Osteocyte (in vitro differentiated cells): ENCODE data around the gene DHX40. TPM values are rescaled to one million over a fixed set of nuclear protein-coding genes. Genes with fewer than 3 reads are reported as not detected.

Source experiments
- DNase-seq: peaks from one replicate; pipeline ENCODE4 v3.0.0; 2021; ENCODE audit warnings: mixed read lengths; ENCODE audit not compliant: unreplicated experiment; ENCODE audit errors: extremely low spot score
- H3K27ac Mint-ChIP-seq: one replicate; pipeline ENCODE4 v1.8.0; 2021; ENCODE audit warnings: mild to moderate bottlenecking, mixed read lengths; ENCODE audit not compliant: unreplicated experiment
- H3K27me3 Mint-ChIP-seq: one replicate; pipeline ENCODE4 v1.8.0; 2021; ENCODE audit warnings: mixed read lengths; ENCODE audit not compliant: unreplicated experiment
- H3K36me3 Mint-ChIP-seq: one replicate; pipeline ENCODE4 v1.8.0; 2021; ENCODE audit warnings: mixed read lengths; ENCODE audit not compliant: unreplicated experiment
- H3K4me1 Mint-ChIP-seq: one replicate; pipeline ENCODE4 v1.8.0; 2021; ENCODE audit warnings: mixed read lengths; ENCODE audit not compliant: unreplicated experiment
- H3K4me3 Mint-ChIP-seq: one replicate; pipeline ENCODE4 v1.8.0; 2021; ENCODE audit warnings: mild to moderate bottlenecking, moderate library complexity, mixed read lengths; ENCODE audit not compliant: unreplicated experiment
- H3K9me3 Mint-ChIP-seq: one replicate; pipeline ENCODE4 v1.8.0; 2021; ENCODE audit warnings: mixed read lengths; ENCODE audit not compliant: unreplicated experiment
- total RNA-seq: library from RNA; stranded (reverse); gene quantifications from 2 replicates; pipeline ENCODE4 v1.2.1, GENCODE V29; 2021
- TF ChIP-seq, protein P1 (sequence below): fragments of 200-600 bp; sonication (generic); IDR thresholded peaks from 2 replicates; pipeline ENCODE4 v1.5.0; 2021; ENCODE audit warnings: antibody characterized with exemption, mild to moderate bottlenecking, moderate library complexity

The DHX40 gene
- total RNA-seq, 1 donor from 2014 or later, result 42.3 TPM

DNA sequence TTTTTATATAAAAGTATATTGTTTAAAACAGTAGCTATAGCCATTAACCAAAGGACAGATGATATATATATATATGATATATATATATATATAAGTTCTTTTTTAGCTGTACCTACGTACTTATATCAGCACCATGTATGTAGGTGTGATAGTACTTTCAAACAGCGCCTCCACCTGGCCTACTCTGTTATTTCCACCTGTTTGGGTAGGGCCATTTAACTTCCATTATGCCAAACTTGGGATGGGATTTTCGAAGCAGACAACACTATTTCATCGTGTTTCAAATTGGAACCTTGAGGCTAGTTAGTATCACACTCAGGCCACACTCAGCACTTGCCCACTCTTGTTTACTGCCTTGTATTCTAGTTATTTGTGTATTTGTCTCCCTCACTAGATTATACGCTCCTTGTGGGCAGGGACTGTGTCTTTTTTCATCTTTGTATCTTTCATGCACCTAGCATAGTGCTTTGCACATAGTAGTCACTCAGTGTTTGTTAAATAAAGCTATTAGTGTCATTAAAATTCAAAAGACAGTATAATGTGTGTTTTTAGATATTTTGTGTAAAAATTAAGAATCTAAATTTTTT, 42.5 kb downstream of the DHX40 start:
- peaks cover 45% of the 10 kb centered on the region for H3K36me3 Mint-ChIP-seq
- no peak for DNase-seq
- H3K4me3 Mint-ChIP-seq, result no peak overlapping the region
- no peaks in the 10 kb centered on the region for H3K27me3 Mint-ChIP-seq
- H3K4me1 Mint-ChIP-seq, result no peaks in the 10 kb centered on the region
- H3K27ac Mint-ChIP-seq, result no peak overlapping the region
- TF ChIP-seq, protein P1, sequence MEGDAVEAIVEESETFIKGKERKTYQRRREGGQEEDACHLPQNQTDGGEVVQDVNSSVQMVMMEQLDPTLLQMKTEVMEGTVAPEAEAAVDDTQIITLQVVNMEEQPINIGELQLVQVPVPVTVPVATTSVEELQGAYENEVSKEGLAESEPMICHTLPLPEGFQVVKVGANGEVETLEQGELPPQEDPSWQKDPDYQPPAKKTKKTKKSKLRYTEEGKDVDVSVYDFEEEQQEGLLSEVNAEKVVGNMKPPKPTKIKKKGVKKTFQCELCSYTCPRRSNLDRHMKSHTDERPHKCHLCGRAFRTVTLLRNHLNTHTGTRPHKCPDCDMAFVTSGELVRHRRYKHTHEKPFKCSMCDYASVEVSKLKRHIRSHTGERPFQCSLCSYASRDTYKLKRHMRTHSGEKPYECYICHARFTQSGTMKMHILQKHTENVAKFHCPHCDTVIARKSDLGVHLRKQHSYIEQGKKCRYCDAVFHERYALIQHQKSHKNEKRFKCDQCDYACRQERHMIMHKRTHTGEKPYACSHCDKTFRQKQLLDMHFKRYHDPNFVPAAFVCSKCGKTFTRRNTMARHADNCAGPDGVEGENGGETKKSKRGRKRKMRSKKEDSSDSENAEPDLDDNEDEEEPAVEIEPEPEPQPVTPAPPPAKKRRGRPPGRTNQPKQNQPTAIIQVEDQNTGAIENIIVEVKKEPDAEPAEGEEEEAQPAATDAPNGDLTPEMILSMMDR, result peak; percentile 28
- no peaks in the 10 kb centered on the region for H3K9me3 Mint-ChIP-seq

DNA sequence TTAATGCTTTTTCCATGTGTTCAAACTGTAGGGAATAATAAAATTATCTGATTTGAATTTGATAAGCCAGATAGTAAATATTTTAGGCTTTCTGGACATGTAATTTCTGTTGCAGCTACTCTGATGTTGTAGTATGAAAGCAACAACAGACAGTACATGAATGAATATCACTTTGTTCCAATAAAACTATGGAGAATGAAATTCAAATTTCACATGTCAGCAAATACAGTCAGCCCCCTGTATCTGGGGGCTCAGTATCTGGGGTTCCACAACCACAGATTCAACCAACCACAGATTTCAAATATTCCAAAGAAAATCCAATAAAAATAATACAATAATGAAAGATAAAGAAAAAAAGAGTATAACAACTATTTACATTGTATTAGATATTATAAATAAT, 46.1 kb downstream of the DHX40 start:
- peaks cover 23% of the 10 kb centered on the region for H3K36me3 Mint-ChIP-seq

DNA sequence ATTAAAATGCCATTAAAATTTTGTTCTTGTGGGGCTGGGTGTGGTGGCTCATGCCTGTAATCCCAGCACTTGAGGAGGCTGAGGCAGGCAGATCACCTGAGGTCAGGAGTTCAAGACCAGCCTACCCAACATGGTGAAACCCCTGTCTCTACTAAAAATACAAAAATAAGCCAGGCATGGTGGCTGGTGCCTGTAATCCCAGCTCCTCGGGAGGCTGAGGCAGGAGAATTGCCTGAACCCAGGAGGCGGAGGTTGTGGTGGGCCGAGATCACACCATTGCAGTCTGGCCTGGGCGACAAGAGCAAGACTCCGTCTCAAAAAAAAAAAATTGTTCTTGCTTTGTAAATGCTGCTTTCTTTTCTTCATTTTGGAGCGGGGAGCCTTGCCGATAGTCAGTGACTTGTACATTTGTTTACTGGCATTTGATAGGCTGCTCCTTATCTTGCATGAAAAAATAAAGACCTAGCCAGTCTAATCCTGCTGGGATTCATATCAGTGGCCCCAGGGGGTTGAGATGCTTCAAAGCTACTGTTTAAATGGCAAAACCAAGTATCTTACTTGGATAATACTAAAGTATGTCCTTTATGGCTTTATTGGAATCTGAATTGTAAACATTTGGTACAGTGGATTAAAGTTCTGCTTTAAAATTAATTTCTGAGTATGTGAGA, 51.0 kb downstream of the DHX40 start:
- no peak for DNase-seq
- Mint-ChIP-seq H3K27ac (no peak overlapping the region), H3K27me3 (no peaks in the 10 kb centered on the region), H3K4me3 (no peak overlapping the region), H3K9me3 (no peaks in the 10 kb centered on the region), H3K36me3 (no peaks in the 10 kb centered on the region), H3K4me1 (peaks cover 23% of the 10 kb centered on the region)
- TF ChIP-seq, protein P1, result no peak

More for the DNA sequence above, 46.1 kb downstream of the DHX40 start:
- Mint-ChIP-seq H3K9me3 (no peaks in the 10 kb centered on the region), H3K27me3 (no peaks in the 10 kb centered on the region), H3K4me1 (no peaks in the 10 kb centered on the region), H3K27ac (no peak overlapping the region), H3K4me3 (no peak overlapping the region)
- TF ChIP-seq, protein P1, result no peak
- no peak for DNase-seq

DNA sequence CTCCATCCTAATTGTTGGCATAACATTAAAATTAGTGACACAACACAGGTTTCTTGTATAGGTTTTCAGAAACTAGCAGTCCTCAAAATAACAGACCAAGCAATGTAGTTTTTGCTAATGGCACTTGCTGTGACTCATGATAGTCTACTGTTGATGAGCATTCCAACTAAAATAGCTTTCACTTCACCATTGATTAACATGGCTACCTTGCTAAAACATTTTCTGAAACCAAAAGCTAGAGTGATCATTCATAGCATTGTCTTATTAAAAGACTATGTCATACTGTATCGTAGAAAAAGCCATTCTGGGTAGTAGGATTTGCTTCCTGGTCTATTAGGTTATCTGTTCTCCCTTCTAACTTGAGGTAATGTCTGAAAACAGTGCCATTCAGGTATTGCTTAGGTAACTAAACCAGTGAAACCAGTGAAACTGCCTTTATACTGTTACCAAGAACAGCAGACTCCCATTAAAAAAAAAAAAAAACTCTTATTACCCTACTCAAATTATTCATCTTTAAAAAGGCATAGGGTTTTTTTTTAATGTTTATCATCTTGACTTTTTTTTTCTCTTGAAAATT, 51.8 kb downstream of the DHX40 start:
- H3K27me3 Mint-ChIP-seq, result no peaks in the 10 kb centered on the region
- TF ChIP-seq, protein P1, result no peak
- H3K27ac Mint-ChIP-seq, result peak overlapping the region; percentile 100
- H3K4me3 Mint-ChIP-seq, result peak overlapping the region; percentile 95
- H3K36me3 Mint-ChIP-seq, result no peaks in the 10 kb centered on the region
- no peak for DNase-seq
- H3K9me3 Mint-ChIP-seq, result no peaks in the 10 kb centered on the region
- peaks cover 31% of the 10 kb centered on the region for H3K4me1 Mint-ChIP-seq

DNA sequence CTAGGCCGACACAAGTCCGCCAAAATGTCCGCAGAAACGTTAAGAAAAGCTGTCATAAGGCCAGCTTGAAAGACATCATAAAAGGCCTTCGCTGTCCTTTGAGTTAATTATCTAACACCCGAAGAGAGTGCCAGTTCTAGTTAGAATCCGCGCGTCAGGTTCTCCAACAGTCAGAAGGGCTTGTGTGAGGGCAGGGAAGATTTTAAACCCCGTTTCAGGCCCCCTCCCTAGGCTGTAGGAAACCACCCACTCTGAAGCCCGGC, 53.6 kb downstream of the DHX40 start:
- Mint-ChIP-seq H3K4me3 (peak overlapping the region; percentile 95), H3K27ac (peak overlapping the region; percentile 100), H3K9me3 (no peaks in the 10 kb centered on the region), H3K4me1 (peaks cover 46% of the 10 kb centered on the region), H3K36me3 (no peaks in the 10 kb centered on the region), H3K27me3 (no peaks in the 10 kb centered on the region)
- DNase-seq, result no peak
- TF ChIP-seq, protein P1, result no peak
